GM12892 (cell line): ENCODE data around the gene LOXL1.

Source experiments
- POLR2A ChIP-seq: IDR thresholded peaks from 2 replicates; pipeline ENCODE4 v1.6.1; 2011; ENCODE audit warnings: low read depth, low read length, control low read depth
- TAF1 ChIP-seq: IDR thresholded peaks from 2 replicates; pipeline ENCODE4 v1.6.1; 2011; ENCODE audit warnings: low read depth, mild to moderate bottlenecking, control low read depth, low read length, borderline replicate concordance

- no peak for TF ChIP-seq POLR2A
- no peak for TF ChIP-seq TAF1
These were observed 25.3 kb downstream of the LOXL1 start for GRCh38 chr15:73951601-73952000.
